ENCODE measurements around the gene SH2D3A.

Gene SH2D3A

DNA sequence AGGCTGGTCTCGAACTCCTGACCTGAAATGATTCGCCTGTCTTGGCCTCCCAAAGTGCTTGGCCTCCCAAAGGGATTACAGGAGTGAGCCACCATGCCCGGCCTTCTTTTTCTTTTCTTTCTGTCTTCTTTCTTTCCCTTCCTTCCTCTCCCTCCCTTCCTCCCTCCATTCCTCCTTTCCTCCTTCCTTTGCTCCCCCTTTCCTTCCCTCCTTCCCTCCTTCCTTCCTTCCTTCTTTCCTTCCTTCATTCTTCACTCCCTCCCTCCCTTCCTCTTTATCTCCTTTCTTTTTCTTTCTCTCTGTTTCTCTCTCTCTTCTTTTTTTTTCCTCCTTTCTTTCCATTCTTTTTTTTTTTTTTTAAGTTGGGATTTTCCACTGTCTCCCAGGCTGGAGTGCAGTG is 58.9 kb downstream of the SH2D3A start:
- no peak for DNase-seq (ENCODE audit: low read depth)

- DNase-seq (ENCODE audit: low read depth), result no peak
These were observed 59.6 kb downstream of the SH2D3A start for GRCh38 chr19:6707658-6708018.

DNA sequence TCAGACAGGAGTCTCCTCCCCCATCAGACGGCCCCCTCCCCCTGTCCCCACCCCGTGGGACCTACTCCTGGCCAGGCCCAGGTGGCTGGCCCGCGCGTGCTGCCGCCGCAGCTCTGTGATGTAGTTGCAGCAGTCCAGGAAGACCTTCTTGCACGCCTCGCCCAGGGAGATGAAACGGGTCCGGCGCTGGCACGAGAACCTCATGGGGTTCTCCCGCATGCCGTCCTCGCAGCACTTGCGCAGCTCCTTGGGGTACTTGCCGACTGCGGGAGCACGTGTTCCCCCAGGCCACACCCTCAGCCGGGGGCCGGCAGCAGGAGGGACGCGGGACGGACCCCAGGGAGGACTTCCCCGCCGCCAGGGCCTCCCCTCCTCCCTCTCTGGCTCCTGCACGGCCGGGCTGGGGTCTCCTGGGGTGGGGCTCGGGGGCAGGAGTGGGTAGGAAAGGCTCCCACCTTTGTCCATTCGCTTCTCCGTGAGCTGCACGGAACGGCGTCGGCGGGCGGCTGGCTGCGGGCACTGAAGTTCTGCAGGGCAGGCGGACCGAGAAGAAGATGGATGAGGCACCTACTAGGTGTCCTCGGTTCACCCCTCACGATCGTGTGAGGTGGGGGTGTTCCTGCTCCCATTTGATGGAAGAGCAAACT is 60.1 kb downstream of the SH2D3A start:
- no peak for DNase-seq (ENCODE audit: low read depth)

DNA sequence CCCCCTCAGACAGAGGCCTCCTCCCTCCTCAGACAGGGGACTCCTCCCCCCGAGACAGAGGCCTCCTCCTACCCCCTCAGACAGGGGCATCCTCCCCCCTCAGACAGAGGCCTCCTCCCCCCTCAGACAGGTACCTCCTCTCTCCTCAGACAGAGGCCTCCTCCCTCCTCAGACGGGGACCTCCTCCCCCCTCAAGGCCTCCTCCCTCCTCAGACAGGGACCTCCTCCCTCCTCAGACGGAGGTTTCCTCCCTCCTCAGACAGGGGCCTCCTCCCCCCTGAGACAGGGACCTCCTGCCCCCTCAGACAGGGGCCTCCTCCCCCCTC is 60.6 kb downstream of the SH2D3A start:
- no peak for DNase-seq (ENCODE audit: low read depth)

DNA sequence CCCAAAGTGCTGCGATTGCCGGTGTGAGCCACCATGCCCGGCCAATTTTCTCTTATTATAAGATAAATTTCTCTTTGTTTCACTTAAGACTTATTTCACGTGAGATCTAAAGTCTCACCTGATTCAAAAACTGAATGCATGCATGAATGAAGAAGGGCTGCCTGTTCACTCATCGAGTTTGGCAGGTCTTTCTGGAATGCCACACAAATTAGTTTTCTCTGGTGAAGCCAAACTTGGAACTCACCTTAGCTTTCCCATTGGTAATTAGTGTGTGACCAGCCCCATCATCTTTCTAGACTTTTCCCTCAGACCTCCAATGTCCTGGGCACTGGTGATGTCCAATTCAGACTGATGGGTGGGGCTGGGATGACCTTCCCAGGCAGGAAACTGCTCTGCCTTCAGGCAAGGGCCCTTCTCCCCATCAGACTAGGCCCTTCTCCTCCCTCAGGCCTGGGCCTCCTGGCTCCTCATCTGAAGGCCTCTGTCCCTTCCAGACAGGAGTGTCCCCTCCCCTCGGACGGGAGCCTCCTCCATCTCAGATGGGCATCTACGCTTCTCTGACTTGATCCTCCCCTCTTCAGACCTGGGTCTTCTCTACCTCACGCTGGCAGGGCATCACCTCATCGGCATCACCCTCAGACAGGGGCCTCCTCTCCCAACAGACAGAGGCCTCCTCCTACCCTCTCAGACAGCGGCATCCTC is 61.2 kb downstream of the SH2D3A start:
- no peak for DNase-seq (ENCODE audit: low read depth)

Data from GM04503 (cell line).